GM12891 (cell line): Measurements from ENCODE around the gene TSHZ2.

Experiments
- DNase-seq: peaks from one replicate; pipeline ENCODE4 v3.0.0; 2011; ENCODE audit warnings: low spot score; ENCODE audit not compliant: insufficient read length
- FAIRE-seq: peaks from 2 replicates; lab custom pipeline; 2011; peaks lifted over from hg19 to GRCh38; lab: Jason Lieb, UNC
- PAX5 ChIP-seq: IDR thresholded peaks from 2 replicates; pipeline ENCODE4 v1.6.1; 2011; ENCODE audit warnings: low read length, moderate library complexity, mild to moderate bottlenecking; ENCODE audit not compliant: insufficient read depth, severe bottlenecking
- POLR2A ChIP-seq: IDR thresholded peaks from 2 replicates; pipeline ENCODE4 v1.6.1; 2011; ENCODE audit warnings: low read depth, low read length, control low read depth
- POLR2AphosphoS5 ChIP-seq: IDR thresholded peaks from 2 replicates; pipeline ENCODE4 v1.6.1; 2011; ENCODE audit warnings: low read depth, low read length, control low read depth
- POU2F2 ChIP-seq: IDR thresholded peaks from 2 replicates; pipeline ENCODE4 v1.6.1; 2011; ENCODE audit warnings: low read depth, mild to moderate bottlenecking, control low read depth, low read length, moderate library complexity
- SPI1 ChIP-seq: IDR thresholded peaks from 2 replicates; pipeline ENCODE4 v1.6.1; 2011; ENCODE audit warnings: low read depth, low read length, control low read depth
- TAF1 ChIP-seq: IDR thresholded peaks from 2 replicates; pipeline ENCODE4 v1.6.1; 2011; ENCODE audit warnings: low read depth, low read length, control low read depth

Gene TSHZ2

GRCh38 chr20:53539516-53539915 is 567.4 kb downstream of the TSHZ2 start:
- TF ChIP-seq POLR2A: no peak
- no peak for TF ChIP-seq POU2F2
- TF ChIP-seq SPI1: no peak
- TF ChIP-seq POLR2AphosphoS5: no peak
- no peak for TF ChIP-seq PAX5
- TF ChIP-seq TAF1: no peak
- no peak for DNase-seq
- no peak for FAIRE-seq
